Sigmoid colon (tissue), 4 donors: ENCODE data around the gene PLPP4.

ENCODE experiments used
- CTCF ChIP-seq, 4 experiments: fragments of 450-650 bp in 3 of 4; fragments of 200-600 bp in 1 of 4; IDR thresholded peaks; one replicate each; pipeline ENCODE4 v1.5.1; 2016 to 2019; ENCODE audit warnings: antibody characterized with exemption in 4 of 4, mild to moderate bottlenecking in 3 of 4, moderate library complexity in 2 of 4
- EP300 ChIP-seq, 4 donors: sonication (generic); formaldehyde crosslinking; IDR thresholded peaks; one replicate each; pipeline ENCODE4 v1.6.1; 2017; ENCODE audit warnings: antibody characterized with exemption in 4 of 4

DNA sequence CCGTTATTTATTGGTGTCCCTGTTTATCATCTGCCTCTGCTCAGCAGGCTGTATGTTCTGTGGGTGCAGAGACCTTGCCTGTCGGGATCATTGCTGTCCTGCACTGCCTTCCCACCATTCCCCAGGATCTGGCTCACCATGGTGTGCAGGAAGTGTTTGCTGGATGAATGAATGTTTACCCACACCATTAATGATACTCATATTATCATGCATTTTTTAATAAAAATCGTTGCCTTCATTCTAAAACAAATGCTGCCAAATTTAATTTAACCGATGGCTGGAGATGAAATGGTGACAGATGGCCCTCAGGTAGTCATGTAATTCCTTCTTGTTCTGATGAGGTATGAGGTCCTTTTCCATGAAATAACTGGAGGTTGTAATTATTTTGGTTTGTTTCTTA, 22.5 kb downstream of the PLPP4 start:
- TF ChIP-seq EP300 (IDR thresholded peaks at IDR 0.05): no peak
- no peak for TF ChIP-seq CTCF (IDR thresholded peaks at IDR 0.05)
